HG03097 (cell line): ENCODE results near the gene CNOT1.
"Not testable (repeated sequence)": the region's sequence is repeated elsewhere in the genome, so short reads cannot be mapped to it uniquely, and the experiment has no call there.

Experiments
- ATAC-seq: cut with Tn5 transposase; IDR thresholded peaks from one replicate; pipeline ENCODE4 v1.9.1; 2021; ENCODE audit not compliant: unreplicated experiment, low FRiP score

The CNOT1 gene

GRCh38 chr16:58582971-58583765, 46.5 kb downstream of the CNOT1 start:
- no peak for ATAC-seq

GRCh38 chr16:58582133-58582532, 47.5 kb downstream of the CNOT1 start:
- no peak for ATAC-seq

- ATAC-seq: no peak
These were observed 50.0 kb downstream of the CNOT1 start for GRCh38 chr16:58579587-58579986.

GRCh38 chr16:58578642-58579041, 51.0 kb downstream of the CNOT1 start:
- no peak for ATAC-seq

- ATAC-seq: no peak
These were observed 52.5 kb downstream of the CNOT1 start for GRCh38 chr16:58577141-58577540.

GRCh38 chr16:58574895-58575294, 54.7 kb downstream of the CNOT1 start:
- ATAC-seq: no peak

- not testable (repeated sequence) for ATAC-seq
These were observed 63.9 kb downstream of the CNOT1 start for GRCh38 chr16:58565697-58566096.

- ATAC-seq: no peak
These were observed 65.9 kb downstream of the CNOT1 start for GRCh38 chr16:58563775-58564174.

- ATAC-seq: no peak
These were observed 66.4 kb downstream of the CNOT1 start for GRCh38 chr16:58563235-58563634.

- no peak for ATAC-seq
These were observed 72.9 kb downstream of the CNOT1 start for GRCh38 chr16:58556678-58557077.

- no peak for ATAC-seq
These were observed 78.1 kb downstream of the CNOT1 start for GRCh38 chr16:58551496-58551895.

- no peak for ATAC-seq
These were observed 81.2 kb downstream of the CNOT1 start for GRCh38 chr16:58548378-58548777.

- ATAC-seq: no peak
These were observed 85.9 kb downstream of the CNOT1 start for GRCh38 chr16:58543685-58544084.

GRCh38 chr16:58542291-58542690, 87.3 kb downstream of the CNOT1 start:
- no peak for ATAC-seq

GRCh38 chr16:58541711-58542110, 87.9 kb downstream of the CNOT1 start:
- ATAC-seq: no peak

- ATAC-seq: no peak
These were observed 92.3 kb downstream of the CNOT1 start for GRCh38 chr16:58537124-58537906.

GRCh38 chr16:58536278-58536677, 93.3 kb downstream of the CNOT1 start:
- no peak for ATAC-seq

- ATAC-seq: no peak
These were observed 94.5 kb downstream of the CNOT1 start for GRCh38 chr16:58535100-58535499.

- no peak for ATAC-seq
These were observed 95.7 kb downstream of the CNOT1 start for GRCh38 chr16:58533751-58534470.

- no peak for ATAC-seq
These were observed 97.2 kb downstream of the CNOT1 start for GRCh38 chr16:58532414-58532813.

- no peak for ATAC-seq
These were observed 99.4 kb downstream of the CNOT1 start for GRCh38 chr16:58530179-58530578.
